Measurements from ENCODE around the gene CPXM1.

CPXM1 gene

GRCh38 chr20:2759603-2760296, 40.7 kb downstream of the CPXM1 start:
- Histone ChIP-seq H2BK15ac (ENCODE audit: low read depth, poor library complexity, severe bottlenecking) (no peak overlapping the region), H3K79me1 (replicated peaks; ENCODE audit: low read length, poor library complexity, severe bottlenecking) (no peaks in the 10 kb centered on the region), H4K91ac (ENCODE audit: low read length) (no peak overlapping the region), H2AK5ac (ENCODE audit: low read length, severe bottlenecking) (no peak overlapping the region), H2AFZ (ENCODE audit: low read depth, low read length) (no peak overlapping the region), H3K27ac (ENCODE audit: low read length, poor library complexity, severe bottlenecking) (no peak overlapping the region), H4K8ac (ENCODE audit: low read length) (no peak overlapping the region), H3K4me3 (ENCODE audit: insufficient read depth in 1 of 2, low read depth in 1 of 2, low read length in 2 of 2) (no peak overlapping the region), H3K18ac (ENCODE audit: low read depth in 1 of 2, low read length in 2 of 2) (no peak overlapping the region), H3K4me1 (ENCODE audit: control insufficient read depth, insufficient read depth, low read depth, low read length) (no peaks in the 10 kb centered on the region), H3K14ac (ENCODE audit: low read length in 2 of 2) (no peak overlapping the region), H2BK120ac (ENCODE audit: low read depth, low read length) (no peak overlapping the region), H3K4me2 (ENCODE audit: low read length, poor library complexity, severe bottlenecking) (no peak overlapping the region), H3K9ac (ENCODE audit: low read length) (no peak overlapping the region), H3K9me3 (ENCODE audit: control insufficient read depth, low read length) (no peaks in the 10 kb centered on the region), H3K36me3 (ENCODE audit: control insufficient read depth in 1 of 2, insufficient read depth in 2 of 2, low read depth in 1 of 2, low read length in 2 of 2) (no peaks in the 10 kb centered on the region), H3K23ac (ENCODE audit: low read length in 2 of 2) (no peak overlapping the region), H3K4ac (ENCODE audit: low read depth in 1 of 2, low read length in 2 of 2) (no peak overlapping the region), H2BK12ac (ENCODE audit: low read length in 2 of 2) (no peak overlapping the region), H3K27me3 (ENCODE audit: control insufficient read depth in 1 of 2, insufficient read depth in 1 of 2, low read length in 2 of 2) (peaks cover 69 to 77% of the 10 kb centered on the region in 2 experiments), H2BK5ac (ENCODE audit: low read depth, low read length, poor library complexity, severe bottlenecking) (no peak overlapping the region)
- DNase-seq, result no peak
- 67% methylated on average over 19 of the region's 19 CpGs for WGBS

GRCh38 chr20:2759143-2759542, 41.3 kb downstream of the CPXM1 start:
- Histone ChIP-seq H3K4me1 (ENCODE audit: control insufficient read depth, insufficient read depth, low read depth, low read length) (no peaks in the 10 kb centered on the region), H4K8ac (ENCODE audit: low read length) (no peak overlapping the region), H3K36me3 (ENCODE audit: control insufficient read depth in 1 of 2, insufficient read depth in 2 of 2, low read depth in 1 of 2, low read length in 2 of 2) (no peaks in the 10 kb centered on the region), H3K23ac (ENCODE audit: low read length in 2 of 2) (no peak overlapping the region), H3K18ac (ENCODE audit: low read depth in 1 of 2, low read length in 2 of 2) (no peak overlapping the region), H2BK15ac (ENCODE audit: low read depth, poor library complexity, severe bottlenecking) (no peak overlapping the region), H2BK12ac (ENCODE audit: low read length in 2 of 2) (no peak overlapping the region), H2AFZ (ENCODE audit: low read depth, low read length) (no peak overlapping the region), H3K79me1 (replicated peaks; ENCODE audit: low read length, poor library complexity, severe bottlenecking) (no peaks in the 10 kb centered on the region), H2BK120ac (ENCODE audit: low read depth, low read length) (no peak overlapping the region), H3K4me2 (ENCODE audit: low read length, poor library complexity, severe bottlenecking) (no peak overlapping the region), H3K4ac (ENCODE audit: low read depth in 1 of 2, low read length in 2 of 2) (no peak overlapping the region), H3K9ac (ENCODE audit: low read length) (no peak overlapping the region), H3K27me3 (ENCODE audit: control insufficient read depth in 1 of 2, insufficient read depth in 1 of 2, low read length in 2 of 2) (peaks cover 71 to 77% of the 10 kb centered on the region in 2 experiments), H4K91ac (ENCODE audit: low read length) (no peak overlapping the region), H3K9me3 (ENCODE audit: control insufficient read depth, low read length) (no peaks in the 10 kb centered on the region), H3K4me3 (ENCODE audit: insufficient read depth in 1 of 2, low read depth in 1 of 2, low read length in 2 of 2) (no peak overlapping the region), H3K27ac (ENCODE audit: low read length, poor library complexity, severe bottlenecking) (no peak overlapping the region), H3K14ac (ENCODE audit: low read length in 2 of 2) (peak overlapping the region in 1 of 2 experiments; percentile 37), H2BK5ac (ENCODE audit: low read depth, low read length, poor library complexity, severe bottlenecking) (no peak overlapping the region), H2AK5ac (ENCODE audit: low read length, severe bottlenecking) (no peak overlapping the region)
- WGBS, result 87% methylated on average over 10 of the region's 10 CpGs
- no peak for DNase-seq

DNA sequence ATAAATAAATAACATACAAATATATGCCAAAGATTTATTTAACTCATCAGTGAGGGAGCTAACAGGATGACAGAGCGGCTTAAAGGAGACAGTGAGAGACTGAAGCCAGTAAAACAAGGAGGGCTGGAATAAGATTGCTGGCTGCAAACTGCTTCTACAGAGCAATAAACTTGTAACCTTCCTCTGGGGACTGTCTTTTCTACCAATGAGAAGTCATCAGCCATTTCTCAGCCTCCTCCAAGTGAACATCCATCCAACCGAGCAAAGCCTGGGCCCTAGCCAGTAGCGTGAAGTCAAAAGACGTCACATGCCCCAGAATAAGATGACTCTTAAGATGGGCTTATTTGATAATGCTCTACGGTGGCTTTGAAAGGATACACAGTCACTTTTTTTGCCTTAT, 42.5 kb downstream of the CPXM1 start:
- no peak overlapping the region for H2BK12ac ChIP-seq (ENCODE audit: low read length in 2 of 2)
- H3K9ac ChIP-seq (ENCODE audit: low read length), result no peak overlapping the region
- WGBS, result 89% methylated on average over 5 of the region's 5 CpGs
- H2AFZ ChIP-seq (ENCODE audit: low read depth, low read length), result no peak overlapping the region
- H3K79me1 ChIP-seq (replicated peaks; ENCODE audit: low read length, poor library complexity, severe bottlenecking), result no peaks in the 10 kb centered on the region
- no peak overlapping the region for H3K23ac ChIP-seq (ENCODE audit: low read length in 2 of 2)
- H2AK5ac ChIP-seq (ENCODE audit: low read length, severe bottlenecking), result no peak overlapping the region
- no peak overlapping the region for H4K8ac ChIP-seq (ENCODE audit: low read length)
- no peaks in the 10 kb centered on the region for H3K36me3 ChIP-seq (ENCODE audit: control insufficient read depth in 1 of 2, insufficient read depth in 2 of 2, low read depth in 1 of 2, low read length in 2 of 2)
- H3K18ac ChIP-seq (ENCODE audit: low read depth in 1 of 2, low read length in 2 of 2), result no peak overlapping the region
- H3K27ac ChIP-seq (ENCODE audit: low read length, poor library complexity, severe bottlenecking), result no peak overlapping the region
- no peak overlapping the region for H4K91ac ChIP-seq (ENCODE audit: low read length)
- H3K9me3 ChIP-seq (ENCODE audit: control insufficient read depth, low read length), result no peaks in the 10 kb centered on the region
- H3K4me1 ChIP-seq (ENCODE audit: control insufficient read depth, insufficient read depth, low read depth, low read length), result no peaks in the 10 kb centered on the region
- no peak overlapping the region for H3K4me3 ChIP-seq (ENCODE audit: insufficient read depth in 1 of 2, low read depth in 1 of 2, low read length in 2 of 2)
- no peak overlapping the region for H2BK5ac ChIP-seq (ENCODE audit: low read depth, low read length, poor library complexity, severe bottlenecking)
- H3K27me3 ChIP-seq (ENCODE audit: control insufficient read depth in 1 of 2, insufficient read depth in 1 of 2, low read length in 2 of 2), result peaks cover 71 to 77% of the 10 kb centered on the region in 2 experiments
- no peak overlapping the region for H3K4ac ChIP-seq (ENCODE audit: low read depth in 1 of 2, low read length in 2 of 2)
- no peak for DNase-seq
- no peak overlapping the region for H2BK15ac ChIP-seq (ENCODE audit: low read depth, poor library complexity, severe bottlenecking)
- H3K14ac ChIP-seq (ENCODE audit: low read length in 2 of 2), result no peak overlapping the region
- H2BK120ac ChIP-seq (ENCODE audit: low read depth, low read length), result no peak overlapping the region
- no peak overlapping the region for H3K4me2 ChIP-seq (ENCODE audit: low read length, poor library complexity, severe bottlenecking)

GRCh38 chr20:2757001-2757400, 43.4 kb downstream of the CPXM1 start:
- Histone ChIP-seq H3K4ac (ENCODE audit: low read depth in 1 of 2, low read length in 2 of 2) (no peak overlapping the region), H3K14ac (ENCODE audit: low read length in 2 of 2) (no peak overlapping the region), H2BK15ac (ENCODE audit: low read depth, poor library complexity, severe bottlenecking) (no peak overlapping the region), H3K4me1 (ENCODE audit: control insufficient read depth, insufficient read depth, low read depth, low read length) (peaks cover 9% of the 10 kb centered on the region), H3K23ac (ENCODE audit: low read length in 2 of 2) (no peak overlapping the region), H2BK5ac (ENCODE audit: low read depth, low read length, poor library complexity, severe bottlenecking) (no peak overlapping the region), H4K91ac (ENCODE audit: low read length) (no peak overlapping the region), H3K9ac (ENCODE audit: low read length) (no peak overlapping the region), H3K27me3 (ENCODE audit: control insufficient read depth in 1 of 2, insufficient read depth in 1 of 2, low read length in 2 of 2) (peaks cover 72 to 74% of the 10 kb centered on the region in 2 experiments), H3K4me3 (ENCODE audit: insufficient read depth in 1 of 2, low read depth in 1 of 2, low read length in 2 of 2) (no peak overlapping the region), H3K4me2 (ENCODE audit: low read length, poor library complexity, severe bottlenecking) (no peak overlapping the region), H2AK5ac (ENCODE audit: low read length, severe bottlenecking) (no peak overlapping the region), H3K9me3 (ENCODE audit: control insufficient read depth, low read length) (no peaks in the 10 kb centered on the region), H3K79me1 (replicated peaks; ENCODE audit: low read length, poor library complexity, severe bottlenecking) (no peaks in the 10 kb centered on the region), H3K27ac (ENCODE audit: low read length, poor library complexity, severe bottlenecking) (no peak overlapping the region), H3K36me3 (ENCODE audit: control insufficient read depth in 1 of 2, insufficient read depth in 2 of 2, low read depth in 1 of 2, low read length in 2 of 2) (no peaks in the 10 kb centered on the region), H3K18ac (ENCODE audit: low read depth in 1 of 2, low read length in 2 of 2) (no peak overlapping the region), H2BK120ac (ENCODE audit: low read depth, low read length) (no peak overlapping the region), H4K8ac (ENCODE audit: low read length) (no peak overlapping the region), H2AFZ (ENCODE audit: low read depth, low read length) (no peak overlapping the region), H2BK12ac (ENCODE audit: low read length in 2 of 2) (no peak overlapping the region)
- no peak for DNase-seq
- 91% methylated on average over 5 of the region's 5 CpGs for WGBS

Data from mesenchymal stem cell (in vitro differentiated cells and primary cell).